IMR-90 (cell line): ENCODE data around the gene DENND5A. TPM values are rescaled to one million over a fixed set of nuclear protein-coding genes. Genes with fewer than 3 reads are reported as not detected.
A peak's percentile ranks its signal among the peaks of the same experiment; 100 is the strongest.

Experiments used
- ATAC-seq: fragments of 200-7000 bp; cut with Tn5 transposase; 2 replicates; pipeline ENCODE4 v1.9.1; 2020; ENCODE audit warnings: low read depth, mild to moderate bottlenecking, moderate library complexity
- BruUV-seq: library from RNA; stranded (reverse); fragments of 400-500 nt; replicated peaks from 2 replicates; lab custom pipeline; 2021; lab: Mats Ljungman, UMichigan
- CTCF ChIA-PET: fragments of 300-600 bp; formaldehyde crosslinking; extraction: SDS; loops from one replicate; lab custom pipeline; 2021; ENCODE audit warnings: antibody characterized with exemption; lab: Yijun Ruan, JAX
- POLR2A ChIA-PET: fragments of 300-600 bp; sonication (Branson Sonifier 250); formaldehyde crosslinking; loops from one replicate; lab custom pipeline; 2022; ENCODE audit warnings: antibody characterized with exemption; ENCODE audit not compliant: unreplicated experiment; lab: Charles Lee
- DNase-seq: peaks from one replicate; pipeline ENCODE4 v3.0.0; 2013
- H2AFZ ChIP-seq: replicated peaks from 2 replicates; pipeline ENCODE3; 2013; ENCODE audit warnings: low read length, mild to moderate bottlenecking; ENCODE audit not compliant: poor library complexity
- H2AK5ac ChIP-seq: 2 replicates; pipeline ENCODE4 v1.6.1; 2013; ENCODE audit warnings: low read depth, low read length, inconsistent platforms
- H2AK9ac ChIP-seq: replicated peaks from 2 replicates; pipeline ENCODE3; 2013; ENCODE audit warnings: mild to moderate bottlenecking, low read depth, low read length, moderate library complexity; ENCODE audit not compliant: poor library complexity
- H2BK120ac ChIP-seq: 2 replicates; pipeline ENCODE4 v1.6.1; 2013; ENCODE audit warnings: low read depth, low read length, inconsistent platforms
- H2BK15ac ChIP-seq: 3 replicates; pipeline ENCODE4 v1.6.1; 2013; ENCODE audit warnings: low read depth, low read length, inconsistent platforms
- H2BK20ac ChIP-seq: 2 replicates; pipeline ENCODE4 v1.6.1; 2013; ENCODE audit warnings: low read depth, mild to moderate bottlenecking, inconsistent platforms, low read length, moderate library complexity
- H2BK5ac ChIP-seq: 2 replicates; pipeline ENCODE4 v1.6.1; 2013; ENCODE audit warnings: mild to moderate bottlenecking, low read depth, low read length, inconsistent platforms; ENCODE audit not compliant: poor library complexity, severe bottlenecking
- H3K14ac ChIP-seq: replicated peaks from 2 replicates; pipeline ENCODE4 v1.6.1; 2013; ENCODE audit warnings: low read depth, low read length, inconsistent platforms
- H3K18ac ChIP-seq: 2 replicates; pipeline ENCODE4 v1.6.1; 2013; ENCODE audit warnings: low read depth, low read length, control low read depth
- H3K23ac ChIP-seq: 2 replicates; pipeline ENCODE4 v1.6.1; 2013; ENCODE audit warnings: low read depth, low read length, inconsistent platforms
- H3K27ac ChIP-seq: 2 replicates; pipeline ENCODE4 v1.5.1; 2013; ENCODE audit warnings: mild to moderate bottlenecking, control low read depth, low read length; ENCODE audit not compliant: insufficient read depth
- H3K27me3 ChIP-seq: 2 replicates; pipeline ENCODE4 v1.6.1; 2013; ENCODE audit warnings: low read length; ENCODE audit not compliant: control insufficient read depth, insufficient read depth
- H3K36me3 ChIP-seq: 2 replicates; pipeline ENCODE4 v1.6.1; 2013; ENCODE audit warnings: low read length, mixed read lengths; ENCODE audit not compliant: control insufficient read depth, insufficient read depth
- H3K4ac ChIP-seq: 2 replicates; pipeline ENCODE4 v1.6.1; 2013; ENCODE audit warnings: low read depth, low read length, inconsistent platforms
- H3K4me1 ChIP-seq: 2 replicates; pipeline ENCODE4 v1.6.1; 2013; ENCODE audit warnings: low read length, mixed read lengths; ENCODE audit not compliant: control insufficient read depth, insufficient read depth
- H3K4me2 ChIP-seq: 2 replicates; pipeline ENCODE4 v1.6.1; 2013; ENCODE audit warnings: low read depth, mild to moderate bottlenecking, control low read depth, low read length, moderate library complexity
- H3K4me3 ChIP-seq: 2 replicates; pipeline ENCODE4 v1.5.1; 2013; ENCODE audit warnings: low read depth, mild to moderate bottlenecking, control low read depth, low read length, moderate library complexity; ENCODE audit not compliant: insufficient read depth
- H3K56ac ChIP-seq: 2 replicates; pipeline ENCODE4 v1.6.1; 2013; ENCODE audit warnings: low read length, inconsistent platforms; ENCODE audit not compliant: insufficient read depth; ENCODE audit errors: extremely low read depth
- H3K79me1 ChIP-seq, 2 experiments: 2 replicates each; pipeline ENCODE4 v1.6.1; 2013; ENCODE audit warnings: low read length in 2 of 2, inconsistent platforms in 1 of 2, low read depth in 1 of 2
- H3K9ac ChIP-seq: 2 replicates; pipeline ENCODE4 v1.6.1; 2013; ENCODE audit warnings: low read depth, low read length, control low read depth
- H3K9me1 ChIP-seq: 2 replicates; pipeline ENCODE4 v1.6.1; 2013; ENCODE audit warnings: low read length, inconsistent platforms; ENCODE audit not compliant: insufficient read depth
- H3K9me3 ChIP-seq: 2 replicates; pipeline ENCODE4 v1.6.1; 2013; ENCODE audit warnings: low read length; ENCODE audit not compliant: control insufficient read depth, insufficient read depth
- H4K20me1 ChIP-seq: 2 replicates; pipeline ENCODE4 v1.6.1; 2013; ENCODE audit warnings: low read length, inconsistent platforms; ENCODE audit not compliant: insufficient read depth
- H4K5ac ChIP-seq: 2 replicates; pipeline ENCODE4 v1.6.1; 2013; ENCODE audit warnings: mild to moderate bottlenecking, low read depth, low read length, control low read depth
- H4K8ac ChIP-seq, 2 experiments: 2 replicates each; pipeline ENCODE4 v1.6.1; 2013; ENCODE audit warnings: low read depth in 2 of 2, low read length in 2 of 2, control low read depth in 1 of 2, inconsistent platforms in 1 of 2
- H4K91ac ChIP-seq: 2 replicates; pipeline ENCODE4 v1.6.1; 2013; ENCODE audit warnings: low read depth, low read length, inconsistent platforms; ENCODE audit not compliant: insufficient read depth
- BHLHE40 ChIP-seq: fragments of 150-350 bp; IDR thresholded peaks from 2 replicates; pipeline ENCODE4 v1.6.1; 2016; ENCODE audit warnings: mild to moderate bottlenecking, low read depth, low read length
- CEBPB ChIP-seq: IDR thresholded peaks from 2 replicates; pipeline ENCODE4 v1.6.1; 2012; ENCODE audit warnings: low read depth, low read length, improper control_type of control experiment
- CHD1 ChIP-seq: IDR thresholded peaks from 2 replicates; pipeline ENCODE4 v1.6.1; 2012; ENCODE audit warnings: low read depth, low read length, improper control_type of control experiment
- FOS ChIP-seq: fragments of 150-350 bp; IDR thresholded peaks from 2 replicates; pipeline ENCODE4 v1.6.1; 2016; ENCODE audit warnings: low read depth, low read length
- MAFK ChIP-seq: IDR thresholded peaks from 2 replicates; pipeline ENCODE4 v1.6.1; 2012; ENCODE audit warnings: low read depth, low read length, improper control_type of control experiment
- MAZ ChIP-seq: IDR thresholded peaks from 2 replicates; pipeline ENCODE4 v1.6.1; 2012; ENCODE audit warnings: low read depth, mild to moderate bottlenecking, low read length, improper control_type of control experiment, moderate library complexity, borderline replicate concordance
- MXI1 ChIP-seq: IDR thresholded peaks from 2 replicates; pipeline ENCODE4 v1.6.1; 2012; ENCODE audit warnings: low read depth, mild to moderate bottlenecking, low read length, moderate library complexity, borderline replicate concordance
- NFE2L2 ChIP-seq: fragments of 150-350 bp; IDR thresholded peaks from 2 replicates; pipeline ENCODE4 v1.6.1; 2016; ENCODE audit warnings: low read depth, mild to moderate bottlenecking, low read length
- POLR2A ChIP-seq: IDR thresholded peaks from 2 replicates; pipeline ENCODE4 v1.6.1; 2012; ENCODE audit warnings: mild to moderate bottlenecking, low read depth, low read length
- RAD21 ChIP-seq: IDR thresholded peaks from 2 replicates; pipeline ENCODE4 v1.6.1; 2012; ENCODE audit warnings: low read length, improper control_type of control experiment
- RCOR1 ChIP-seq: IDR thresholded peaks from 2 replicates; pipeline ENCODE4 v1.6.1; 2012; ENCODE audit warnings: mild to moderate bottlenecking, low read length, improper control_type of control experiment; ENCODE audit not compliant: insufficient replicate concordance
- RFX5 ChIP-seq: IDR thresholded peaks from 2 replicates; pipeline ENCODE4 v1.8.0; 2012; ENCODE audit warnings: low read depth, mild to moderate bottlenecking, low read length, moderate library complexity
- SMC3 ChIP-seq: fragments of 150-350 bp; IDR thresholded peaks from 2 replicates; pipeline ENCODE4 v1.6.1; 2016; ENCODE audit warnings: low read depth, mild to moderate bottlenecking, antibody characterized with exemption, low read length, moderate library complexity
- USF2 ChIP-seq: fragments of 150-350 bp; IDR thresholded peaks from 2 replicates; pipeline ENCODE4 v1.6.1; 2017; ENCODE audit warnings: mild to moderate bottlenecking, antibody characterized with exemption, low read length, low read depth
- WGBS, 2 experiments: methylation state at CpG; one replicate each; pipeline versions ENCODE4 v1.1.5 to v1.1.7; 2013; ENCODE audit warnings: missing lambda C conversion rate in 2 of 2; ENCODE audit not compliant: insufficient read length in 1 of 2; ENCODE audit errors: extremely low coverage in 2 of 2; 5-methylcytosine and 5-hydroxymethylcytosine counted together
- dilution Hi-C: fragments of 300-500 bp; cut with HindIII; formaldehyde crosslinking; loops from one replicate; pipeline ENCODE4 v1.14.3; 2018; ENCODE audit warnings: low sequenced_read_pairs; ENCODE audit not compliant: unreplicated experiment
- in situ Hi-C: fragments of 300-500 bp; cut with MboI; formaldehyde crosslinking; loops from 3 replicates; pipeline ENCODE4 v1.14.3; 2019; ENCODE audit warnings: low sequenced_read_pairs, inconsistent platforms, mixed read lengths
- intact Hi-C: fragments of 100-400 bp; cut with micrococcal nuclease; formaldehyde crosslinking; loops from 2 replicates; pipeline ENCODE4 v1.10.0; 2022
- polyA plus RNA-seq, 3 experiments: library from polyadenylated mRNA; depleted of rRNA; stranded (reverse); fragments of >200 nt; gene quantifications; 2 replicates each; pipeline ENCODE4 v1.2.3, GENCODE V29; 2012; ENCODE audit warnings: low replicate concordance in 1 of 3
- total RNA-seq: library from RNA; depleted of rRNA; stranded (reverse); fragments of >200 nt; gene quantifications from 2 replicates; pipeline ENCODE4 v1.2.3, GENCODE V29; 2012
- TF ChIP-seq, protein P1 (sequence below): fragments of 150-350 bp; IDR thresholded peaks from 2 replicates; pipeline ENCODE4 v1.6.1; 2016; ENCODE audit warnings: low read depth, mild to moderate bottlenecking, low read length, moderate library complexity, borderline replicate concordance
- TF ChIP-seq, protein P2 (sequence below): conservative IDR thresholded peaks from 2 replicates; pipeline ENCODE4 v1.5.1; 2012; ENCODE audit warnings: mild to moderate bottlenecking, low read depth, low read length, improper control_type of control experiment

Gene DENND5A
- total and polyA plus RNA-seq, 2 of the 4 experiments (the other 2 are of a cell fraction), result 179 to 192 TPM

- Histone ChIP-seq H2AFZ (no peak overlapping the region), H4K8ac (no peak overlapping the region), H3K9ac (no peak overlapping the region), H3K23ac (no peak overlapping the region), H3K4me2 (no peak overlapping the region), H2BK5ac (no peak overlapping the region), H3K4ac (no peak overlapping the region), H3K18ac (no peak overlapping the region), H3K27ac (no peak overlapping the region), H3K4me3 (no peak overlapping the region), H4K91ac (no peak overlapping the region), H2AK9ac (peak overlapping the region; percentile 43), H3K9me3 (no peaks in the 10 kb centered on the region), H3K79me1 (peaks cover 48 to 77% of the 10 kb centered on the region in 2 experiments), H3K56ac (no peak overlapping the region), H4K5ac (no peak overlapping the region), H2BK15ac (no peak overlapping the region), H3K14ac (0 out of 2 replicates have a peak overlapping the region, but pooled peaks have one; percentile 5), H3K4me1 (peaks cover 6% of the 10 kb centered on the region), H3K9me1 (peaks cover 29% of the 10 kb centered on the region), H2BK120ac (no peak overlapping the region), H2AK5ac (no peak overlapping the region), H2BK20ac (no peak overlapping the region), H3K27me3 (no peaks in the 10 kb centered on the region), H3K36me3 (peaks cover 78% of the 10 kb centered on the region), H4K20me1 (no peaks in the 10 kb centered on the region)
- no TSS peak for BruUV-seq
- dilution Hi-C loops, result no loop called here
- ATAC-seq (no peak), DNase-seq (no peak)
- ChIA-PET CTCF (no interaction called here), POLR2A (no interaction called here)
- in situ Hi-C loops, result loop anchor here (25.0 kb wide), 1 partner anchor 458 kb away; the partner anchor contains the start of genes RPL27A and TRIM66
- TF ChIP-seq MXI1, result no peak
- TF ChIP-seq USF2, result no peak
- no peak for TF ChIP-seq SMC3
- no peak for TF ChIP-seq CHD1
- TF ChIP-seq BHLHE40, result no peak
- TF ChIP-seq FOS, result no peak
- no peak for TF ChIP-seq NFE2L2
- TF ChIP-seq, protein P1, sequence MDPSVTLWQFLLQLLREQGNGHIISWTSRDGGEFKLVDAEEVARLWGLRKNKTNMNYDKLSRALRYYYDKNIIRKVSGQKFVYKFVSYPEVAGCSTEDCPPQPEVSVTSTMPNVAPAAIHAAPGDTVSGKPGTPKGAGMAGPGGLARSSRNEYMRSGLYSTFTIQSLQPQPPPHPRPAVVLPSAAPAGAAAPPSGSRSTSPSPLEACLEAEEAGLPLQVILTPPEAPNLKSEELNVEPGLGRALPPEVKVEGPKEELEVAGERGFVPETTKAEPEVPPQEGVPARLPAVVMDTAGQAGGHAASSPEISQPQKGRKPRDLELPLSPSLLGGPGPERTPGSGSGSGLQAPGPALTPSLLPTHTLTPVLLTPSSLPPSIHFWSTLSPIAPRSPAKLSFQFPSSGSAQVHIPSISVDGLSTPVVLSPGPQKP, result no peak
- no peak for TF ChIP-seq POLR2A
- TF ChIP-seq MAZ, result no peak
- TF ChIP-seq, protein P2, sequence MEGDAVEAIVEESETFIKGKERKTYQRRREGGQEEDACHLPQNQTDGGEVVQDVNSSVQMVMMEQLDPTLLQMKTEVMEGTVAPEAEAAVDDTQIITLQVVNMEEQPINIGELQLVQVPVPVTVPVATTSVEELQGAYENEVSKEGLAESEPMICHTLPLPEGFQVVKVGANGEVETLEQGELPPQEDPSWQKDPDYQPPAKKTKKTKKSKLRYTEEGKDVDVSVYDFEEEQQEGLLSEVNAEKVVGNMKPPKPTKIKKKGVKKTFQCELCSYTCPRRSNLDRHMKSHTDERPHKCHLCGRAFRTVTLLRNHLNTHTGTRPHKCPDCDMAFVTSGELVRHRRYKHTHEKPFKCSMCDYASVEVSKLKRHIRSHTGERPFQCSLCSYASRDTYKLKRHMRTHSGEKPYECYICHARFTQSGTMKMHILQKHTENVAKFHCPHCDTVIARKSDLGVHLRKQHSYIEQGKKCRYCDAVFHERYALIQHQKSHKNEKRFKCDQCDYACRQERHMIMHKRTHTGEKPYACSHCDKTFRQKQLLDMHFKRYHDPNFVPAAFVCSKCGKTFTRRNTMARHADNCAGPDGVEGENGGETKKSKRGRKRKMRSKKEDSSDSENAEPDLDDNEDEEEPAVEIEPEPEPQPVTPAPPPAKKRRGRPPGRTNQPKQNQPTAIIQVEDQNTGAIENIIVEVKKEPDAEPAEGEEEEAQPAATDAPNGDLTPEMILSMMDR, result no peak
- no peak for TF ChIP-seq MAFK
- no peak for TF ChIP-seq CEBPB
- no peak for TF ChIP-seq RFX5
- no peak for TF ChIP-seq RAD21
- TF ChIP-seq RCOR1, result no peak
- intact Hi-C loops, result no loop called here
- WGBS, 2 experiments, result 90% methylated on average over 2 of the region's 2 CpGs; no CpG with 5 or more reads in 1 of the 2 experiments
Observed at GRCh38 chr11:9145283-9145682, 119.9 kb downstream of the DENND5A start.
